Effector memory CD8-positive, alpha-beta T cell (primary cell): ENCODE data around the gene AIP.
"Not testable (repeated sequence)": the region's sequence is repeated elsewhere in the genome, so short reads cannot be mapped to it uniquely, and the experiment has no call there.

Experiments used
- ATAC-seq: fragments of 150-1000 bp; cut with Tn5 transposase; replicated peaks from 2 replicates; pipeline ENCODE4 v1.10.0; 2021; ENCODE audit warnings: mild to moderate bottlenecking, moderate library complexity
- DNase-seq, 3 experiments: peaks; one replicate each; pipeline ENCODE4 v3.0.0; 2021
- H3K27ac Mint-ChIP-seq, 2 donors: one replicate each; pipeline ENCODE4 v1.8.0; 2022; ENCODE audit warnings: mild to moderate bottlenecking in 2 of 2, mixed read lengths in 2 of 2, moderate library complexity in 2 of 2
- H3K27me3 Mint-ChIP-seq, 2 donors: one replicate each; pipeline ENCODE4 v1.8.0; 2022; ENCODE audit warnings: mixed read lengths in 2 of 2
- H3K36me3 Mint-ChIP-seq: one replicate; pipeline ENCODE4 v1.8.0; 2022; ENCODE audit warnings: mild to moderate bottlenecking, moderate library complexity, mixed read lengths; ENCODE audit not compliant: insufficient read depth
- H3K4me1 Mint-ChIP-seq, 2 donors: one replicate each; pipeline ENCODE4 v1.8.0; 2022; ENCODE audit warnings: low read depth in 2 of 2, mixed read lengths in 2 of 2
- H3K4me3 Mint-ChIP-seq, 2 donors: one replicate each; pipeline ENCODE4 v1.8.0; 2022; ENCODE audit warnings: mild to moderate bottlenecking in 2 of 2, mixed read lengths in 2 of 2, moderate library complexity in 2 of 2
- H3K9me3 Mint-ChIP-seq, 2 donors: one replicate each; pipeline ENCODE4 v1.8.0; 2022; ENCODE audit warnings: mixed read lengths in 2 of 2

Gene AIP

DNA sequence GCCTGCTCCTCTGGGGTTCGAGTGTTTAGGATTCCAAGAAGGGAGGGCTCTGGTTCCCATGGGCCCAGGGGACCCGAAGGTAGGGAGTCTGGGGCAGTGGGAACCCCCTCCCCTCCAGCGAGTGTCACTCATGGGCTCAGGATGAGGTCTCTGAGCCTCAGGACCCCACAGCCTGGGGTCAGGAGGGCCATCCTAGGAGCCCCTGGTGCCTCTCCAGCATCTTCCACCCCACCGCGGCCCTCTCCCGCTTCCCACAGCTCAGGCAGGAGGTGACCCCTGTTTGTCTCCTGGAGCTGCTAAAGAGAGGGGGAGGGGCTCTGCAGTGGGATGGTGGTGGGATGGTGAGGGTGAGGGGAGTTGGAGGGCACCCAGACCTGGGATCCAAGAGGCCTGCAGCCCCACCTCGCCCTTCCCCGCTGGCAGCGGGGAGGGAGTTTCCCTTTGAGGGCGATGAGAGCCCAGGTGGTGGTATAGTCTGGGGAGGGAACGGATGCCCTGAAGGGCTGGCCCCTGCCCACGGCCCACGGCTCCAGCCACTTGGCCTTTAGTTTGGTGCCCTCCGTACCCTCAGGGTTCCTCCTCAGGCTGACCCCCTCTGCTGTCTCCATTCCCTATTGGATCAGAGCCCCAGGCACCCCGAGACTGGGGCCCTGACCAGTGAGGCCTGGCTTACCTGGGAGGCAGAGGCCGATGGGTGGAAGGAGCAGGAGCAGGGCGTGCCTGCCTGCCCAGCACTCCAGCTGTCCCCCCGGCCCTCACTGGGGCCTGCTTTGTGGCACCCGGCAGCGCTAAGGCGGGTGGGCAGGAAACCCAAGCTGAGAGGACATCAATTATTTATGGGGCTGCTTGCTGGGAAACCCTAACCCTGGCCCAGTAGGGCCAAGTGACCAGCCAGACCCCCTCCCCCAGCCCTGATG lies 28.8 kb upstream of the AIP start:
- no peaks in the 10 kb centered on the region for H3K9me3 Mint-ChIP-seq
- no peak overlapping the region for H3K27ac Mint-ChIP-seq
- DNase-seq (no peak), ATAC-seq (no peak)
- peaks cover 2% of the 10 kb centered on the region for H3K36me3 Mint-ChIP-seq
- H3K4me1 Mint-ChIP-seq, result peaks cover 7 to 14% of the 10 kb centered on the region in 2 donors
- H3K4me3 Mint-ChIP-seq, result no peak overlapping the region
- no peaks in the 10 kb centered on the region for H3K27me3 Mint-ChIP-seq

DNA sequence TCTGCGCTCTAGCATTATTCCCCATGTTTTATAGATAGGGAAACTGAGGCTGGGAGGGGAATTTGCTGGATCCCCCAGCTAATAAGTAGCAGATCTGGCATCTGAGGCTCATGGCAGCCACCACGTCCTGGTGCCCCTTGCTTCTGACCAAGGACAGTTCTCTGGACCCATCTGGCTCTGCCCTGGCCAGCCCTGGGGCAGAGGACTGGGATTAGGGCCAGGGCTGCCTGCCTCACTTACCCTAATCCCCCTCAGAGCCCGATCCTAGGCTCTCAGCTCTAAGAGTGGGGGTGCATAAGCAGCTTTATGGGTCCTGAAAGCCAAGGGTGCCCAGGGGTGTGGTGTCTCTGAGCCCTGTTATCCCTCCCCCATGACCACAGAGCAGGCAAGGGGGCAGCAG lies 27.8 kb upstream of the AIP start, which contains the start of gene CABP4:
TSS of gene CABP4 (plus strand) at position 301 of the 400 bp plus-strand sequence. CDS start at position 371, 70 bp downstream.
- no peaks in the 10 kb centered on the region for H3K27me3 Mint-ChIP-seq
- DNase-seq, result no peak
- H3K4me1 Mint-ChIP-seq, result peaks cover 4 to 13% of the 10 kb centered on the region in 2 donors
- H3K36me3 Mint-ChIP-seq, result peaks cover 2% of the 10 kb centered on the region
- H3K27ac Mint-ChIP-seq, result no peak within 1 kb of the TSS
- no peak for ATAC-seq
- no peak within 1 kb of the TSS for H3K4me3 Mint-ChIP-seq
- no peaks in the 10 kb centered on the region for H3K9me3 Mint-ChIP-seq

- Mint-ChIP-seq H3K9me3 (no peaks in the 10 kb centered on the region), H3K4me1 (peaks cover 4 to 8% of the 10 kb centered on the region in 2 donors), H3K27ac (no peak overlapping the region), H3K4me3 (no peak overlapping the region), H3K27me3 (no peaks in the 10 kb centered on the region), H3K36me3 (peaks cover 2% of the 10 kb centered on the region)
- DNase-seq (no peak), ATAC-seq (no peak)
Observed at GRCh38 chr11:67456068-67456705, 26.6 kb upstream of the AIP start.

- H3K4me3 Mint-ChIP-seq, result no peak overlapping the region
- no peaks in the 10 kb centered on the region for H3K27me3 Mint-ChIP-seq
- no peaks in the 10 kb centered on the region for H3K9me3 Mint-ChIP-seq
- no peak for DNase-seq
- H3K27ac Mint-ChIP-seq, result no peak overlapping the region
- peaks cover 4% of the 10 kb centered on the region in 2 donors for H3K4me1 Mint-ChIP-seq
- no peak for ATAC-seq
- H3K36me3 Mint-ChIP-seq, result no peaks in the 10 kb centered on the region
Observed at GRCh38 chr11:67457453-67457852, 25.4 kb upstream of the AIP start.

GRCh38 chr11:67458266-67458665 lies 24.6 kb upstream of the AIP start:
- no peak for DNase-seq
- no peak for ATAC-seq
- no peak overlapping the region for H3K27ac Mint-ChIP-seq
- no peak overlapping the region for H3K4me3 Mint-ChIP-seq
- H3K9me3 Mint-ChIP-seq, result no peaks in the 10 kb centered on the region
- no peaks in the 10 kb centered on the region for H3K27me3 Mint-ChIP-seq
- H3K36me3 Mint-ChIP-seq, result no peaks in the 10 kb centered on the region
- peaks cover 4% of the 10 kb centered on the region in 2 donors for H3K4me1 Mint-ChIP-seq

DNA sequence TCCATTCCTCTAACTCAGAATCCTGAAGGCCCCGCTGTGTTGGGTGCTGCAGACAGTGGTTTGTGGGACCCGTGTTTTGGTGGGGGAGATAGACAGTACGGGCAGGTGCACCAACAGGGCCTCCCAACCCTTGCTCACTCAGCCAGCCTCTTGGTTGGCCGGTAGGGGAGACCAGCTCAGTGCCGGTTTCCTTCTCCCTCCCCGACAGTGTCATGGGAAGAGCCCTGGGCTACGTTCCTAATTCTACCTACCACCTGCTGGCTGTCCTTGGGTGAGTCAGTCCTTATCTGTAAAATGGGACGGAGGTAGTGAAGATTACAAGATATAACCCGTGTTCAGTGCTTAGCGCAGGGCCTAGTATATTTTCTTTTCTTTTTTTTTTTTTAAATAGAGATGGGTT lies 19.6 kb upstream of the AIP start:
- no peak for DNase-seq

DNA sequence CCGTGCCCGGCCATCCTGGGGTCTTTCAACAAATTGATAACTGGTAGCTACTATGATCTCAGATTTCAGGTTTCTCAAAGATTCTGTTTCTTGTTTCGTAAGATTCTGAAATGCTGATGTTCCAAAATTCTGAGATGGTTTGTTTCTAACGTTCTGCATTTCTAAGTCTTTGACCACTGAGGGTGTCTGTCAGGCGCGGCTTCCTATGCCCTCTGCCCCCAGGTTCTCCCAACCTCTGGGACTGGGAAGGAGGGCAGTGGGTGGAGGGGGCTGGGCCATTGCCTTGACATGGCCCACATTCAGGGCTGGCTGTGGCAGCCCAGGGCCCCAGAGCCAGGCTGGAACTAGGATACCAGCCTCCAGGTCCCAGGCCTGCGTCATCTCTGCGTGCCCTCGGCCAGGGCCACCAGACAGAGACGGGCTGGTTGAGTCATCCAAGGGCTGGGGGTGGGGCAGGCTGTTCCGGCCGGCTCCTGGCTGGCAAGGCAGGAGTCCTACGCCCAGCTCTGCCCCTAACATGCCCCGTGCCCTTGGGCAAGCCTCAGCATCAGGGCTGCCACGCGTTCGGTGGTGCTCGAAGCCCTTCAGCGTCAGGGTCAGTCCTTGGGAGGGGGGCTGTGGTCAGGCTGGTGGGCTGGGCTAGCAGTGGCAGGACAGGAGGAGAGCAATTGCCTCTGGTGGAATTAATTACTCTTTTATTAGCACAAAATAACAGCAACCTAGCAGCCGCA lies 19.0 kb upstream of the AIP start:
- Mint-ChIP-seq H3K9me3 (no peaks in the 10 kb centered on the region), H3K36me3 (peaks cover 18% of the 10 kb centered on the region), H3K27ac (peak overlapping the region; percentile 92 to 94), H3K4me3 (peak overlapping the region; percentile 86 to 88), H3K27me3 (no peaks in the 10 kb centered on the region), H3K4me1 (peaks cover 34 to 35% of the 10 kb centered on the region in 2 donors)
- DNase-seq (no peak), ATAC-seq (no peak)

More for the DNA sequence above, 19.6 kb upstream of the AIP start:
- H3K9me3 Mint-ChIP-seq, result no peaks in the 10 kb centered on the region
- peak overlapping the region in 1 of 2 donors; percentile 51 for H3K27ac Mint-ChIP-seq
- peaks cover 18% of the 10 kb centered on the region for H3K36me3 Mint-ChIP-seq
- no peaks in the 10 kb centered on the region for H3K27me3 Mint-ChIP-seq
- no peak for ATAC-seq
- no peak overlapping the region for H3K4me3 Mint-ChIP-seq
- H3K4me1 Mint-ChIP-seq, result peaks cover 30 to 31% of the 10 kb centered on the region in 2 donors

GRCh38 chr11:67464411-67465188 lies 18.2 kb upstream of the AIP start:
- Mint-ChIP-seq H3K4me1 (peaks cover 35 to 37% of the 10 kb centered on the region in 2 donors), H3K9me3 (no peaks in the 10 kb centered on the region)

DNA sequence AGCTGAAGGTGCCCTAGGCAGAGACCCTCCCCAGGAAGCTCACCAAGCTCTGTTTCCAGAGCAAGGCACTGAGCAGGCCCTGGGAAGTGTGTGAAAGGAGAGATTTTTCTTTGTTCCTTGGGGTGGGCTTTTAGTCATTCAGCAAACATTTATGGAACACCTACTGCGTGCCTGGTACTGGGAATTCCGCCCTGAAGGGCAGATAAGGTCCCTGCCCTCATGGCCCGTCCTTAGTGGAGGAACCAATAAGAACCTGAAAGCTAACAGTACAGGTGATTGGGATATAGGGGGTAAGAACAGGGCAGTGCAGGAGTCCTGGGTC lies 17.7 kb upstream of the AIP start:
- ATAC-seq, result no peak
- H3K27me3 Mint-ChIP-seq, result no peaks in the 10 kb centered on the region
- H3K4me3 Mint-ChIP-seq, result peak overlapping the region; percentile 86 to 88
- no peak for DNase-seq
- peak overlapping the region; percentile 92 to 94 for H3K27ac Mint-ChIP-seq
- H3K9me3 Mint-ChIP-seq, result no peaks in the 10 kb centered on the region
- peaks cover 31 to 37% of the 10 kb centered on the region in 2 donors for H3K4me1 Mint-ChIP-seq
- H3K36me3 Mint-ChIP-seq, result peaks cover 18% of the 10 kb centered on the region

More at GRCh38 chr11:67464411-67465188, 18.2 kb upstream of the AIP start:
- Mint-ChIP-seq H3K36me3 (peaks cover 18% of the 10 kb centered on the region), H3K27me3 (no peaks in the 10 kb centered on the region), H3K4me3 (peak overlapping the region; percentile 86 to 88), H3K27ac (peak overlapping the region; percentile 92 to 94)
- peak; percentile 84 for ATAC-seq
- DNase-seq, result peak; percentile 86 to 89 (median 89)

DNA sequence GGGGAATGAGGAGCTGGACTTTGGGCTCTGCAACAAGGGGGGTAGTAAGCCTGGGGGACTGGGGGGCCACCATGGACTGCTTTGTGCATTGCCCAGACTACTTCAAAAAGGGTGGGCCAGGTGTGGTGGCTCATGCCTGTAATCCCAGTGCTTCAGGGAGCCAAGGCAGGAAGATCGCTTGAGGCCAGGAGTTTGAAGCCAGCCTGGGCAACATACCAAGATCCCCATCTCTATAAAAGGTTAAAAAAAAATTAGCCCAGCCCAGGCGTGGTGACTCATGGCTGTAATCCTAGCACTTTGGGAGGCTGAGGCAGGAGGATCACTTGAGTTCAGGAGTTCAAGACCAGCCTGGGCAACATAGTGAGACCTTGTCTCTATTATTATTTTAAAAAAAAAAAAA lies 17.3 kb upstream of the AIP start:
- Mint-ChIP-seq H3K27ac (peak overlapping the region; percentile 92 to 94), H3K36me3 (peaks cover 18% of the 10 kb centered on the region), H3K4me1 (peaks cover 31 to 37% of the 10 kb centered on the region in 2 donors), H3K4me3 (peak overlapping the region; percentile 86 to 88)
- not testable (repeated sequence) for H3K9me3 Mint-ChIP-seq, ATAC-seq, DNase-seq, H3K27me3 Mint-ChIP-seq

DNA sequence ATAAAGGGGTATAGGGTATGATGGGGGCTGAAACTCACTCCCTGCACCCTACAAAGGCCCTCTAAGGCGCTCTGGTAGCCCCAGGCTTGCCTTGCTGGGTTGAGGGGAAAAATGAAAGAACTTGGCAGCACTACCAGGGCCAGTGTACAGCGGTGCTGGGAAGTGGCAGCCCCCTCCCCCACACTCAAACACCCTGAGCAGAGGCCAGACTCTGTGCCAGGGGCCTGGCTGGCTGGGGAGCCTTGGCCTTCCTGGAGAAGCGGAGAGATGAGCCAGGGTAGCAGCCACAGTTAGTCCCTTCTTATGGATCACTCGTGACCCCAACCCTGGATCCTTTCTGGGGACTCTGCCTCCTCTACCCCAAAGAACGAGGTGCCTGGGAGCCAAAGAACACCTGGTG lies 16.5 kb upstream of the AIP start:
- H3K9me3 Mint-ChIP-seq, result no peaks in the 10 kb centered on the region
- no peak for DNase-seq
- H3K36me3 Mint-ChIP-seq, result peaks cover 18% of the 10 kb centered on the region
- H3K4me1 Mint-ChIP-seq, result peaks cover 31 to 37% of the 10 kb centered on the region in 2 donors
- H3K4me3 Mint-ChIP-seq, result no peak overlapping the region
- H3K27me3 Mint-ChIP-seq, result no peaks in the 10 kb centered on the region
- no peak overlapping the region for H3K27ac Mint-ChIP-seq
- ATAC-seq, result no peak

- DNase-seq (no peak), ATAC-seq (no peak)
- H3K27ac Mint-ChIP-seq, result peak overlapping the region; percentile 79 to 87
- H3K27me3 Mint-ChIP-seq, result no peaks in the 10 kb centered on the region
- peaks cover 18% of the 10 kb centered on the region for H3K36me3 Mint-ChIP-seq
- H3K4me1 Mint-ChIP-seq, result peaks cover 31 to 37% of the 10 kb centered on the region in 2 donors
- H3K9me3 Mint-ChIP-seq, result no peaks in the 10 kb centered on the region
- H3K4me3 Mint-ChIP-seq, result peak overlapping the region; percentile 89 to 90
Observed at GRCh38 chr11:67466962-67467771, 15.7 kb upstream of the AIP start.
